H9 (cell line): ENCODE results near the gene MT3. TPM values are rescaled to one million over a fixed set of nuclear protein-coding genes. Genes with fewer than 3 reads are reported as not detected.

Experiments
- DNase-seq: peaks from one replicate; pipeline ENCODE4 v3.0.0-alpha.2; 2017
- H2AFZ ChIP-seq: one replicate; pipeline ENCODE4 v1.6.1; 2013; ENCODE audit warnings: mild to moderate bottlenecking, low read length, control low read depth, moderate library complexity
- H2AK5ac ChIP-seq: 2 replicates; pipeline ENCODE4 v1.6.1; 2013; ENCODE audit warnings: low read length, control low read depth, mixed read lengths; ENCODE audit not compliant: insufficient read length
- H2BK120ac ChIP-seq: one replicate; pipeline ENCODE4 v1.6.1; 2013; ENCODE audit warnings: low read depth, mild to moderate bottlenecking, low read length, control low read depth, inconsistent platforms; ENCODE audit not compliant: poor library complexity, severe bottlenecking
- H2BK12ac ChIP-seq: 2 replicates; pipeline ENCODE4 v1.6.1; 2013; ENCODE audit warnings: low read length, control low read depth, mixed read lengths, low read depth; ENCODE audit not compliant: insufficient read length
- H2BK15ac ChIP-seq: 2 replicates; pipeline ENCODE4 v1.6.1; 2013; ENCODE audit warnings: low read depth, low read length, control low read depth
- H2BK20ac ChIP-seq: one replicate; pipeline ENCODE4 v1.6.1; 2013; ENCODE audit warnings: low read depth, mild to moderate bottlenecking, low read length, control low read depth, inconsistent platforms; ENCODE audit not compliant: poor library complexity, severe bottlenecking
- H2BK5ac ChIP-seq: 2 replicates; pipeline ENCODE4 v1.6.1; 2013; ENCODE audit warnings: low read length, control low read depth, mixed read lengths; ENCODE audit not compliant: insufficient read length
- H3K14ac ChIP-seq: 2 replicates; pipeline ENCODE4 v1.6.1; 2013; ENCODE audit warnings: low read length, control low read depth; ENCODE audit not compliant: insufficient read depth
- H3K18ac ChIP-seq: 2 replicates; pipeline ENCODE4 v1.6.1; 2013; ENCODE audit warnings: low read depth, mild to moderate bottlenecking, mixed read lengths, low read length, control low read depth; ENCODE audit not compliant: insufficient read length
- H3K23ac ChIP-seq: 2 replicates; pipeline ENCODE4 v1.6.1; 2013; ENCODE audit warnings: low read length, control low read depth, mixed read lengths, low read depth; ENCODE audit not compliant: insufficient read length
- H3K23me2 ChIP-seq: 2 replicates; pipeline ENCODE4 v1.6.1; 2013; ENCODE audit warnings: low read depth, mild to moderate bottlenecking, mixed read lengths, low read length, control low read depth; ENCODE audit not compliant: insufficient read length, poor library complexity, severe bottlenecking
- H3K27ac ChIP-seq: 2 replicates; pipeline ENCODE4 v1.5.1; 2013; ENCODE audit warnings: low read length, control low read depth, mixed read lengths, low read depth; ENCODE audit not compliant: insufficient read length
- H3K27me3 ChIP-seq: 2 replicates; pipeline ENCODE4 v1.6.1; 2013; ENCODE audit warnings: low read length, control low read depth, inconsistent platforms; ENCODE audit not compliant: insufficient read depth
- H3K4ac ChIP-seq: 2 replicates; pipeline ENCODE4 v1.6.1; 2013; ENCODE audit warnings: low read depth, mild to moderate bottlenecking, control low read depth, inconsistent platforms, low read length, moderate library complexity
- H3K4me1 ChIP-seq: 2 replicates; pipeline ENCODE4 v1.6.1; 2013; ENCODE audit warnings: low read length, control low read depth, inconsistent platforms; ENCODE audit not compliant: insufficient read depth
- H3K4me2 ChIP-seq: 2 replicates; pipeline ENCODE4 v1.6.1; 2013; ENCODE audit warnings: low read length, control low read depth, mixed read lengths; ENCODE audit not compliant: insufficient read length, insufficient read depth
- H3K56ac ChIP-seq: 2 replicates; pipeline ENCODE4 v1.6.1; 2013; ENCODE audit warnings: low read depth, mild to moderate bottlenecking, mixed read lengths, low read length, control low read depth; ENCODE audit not compliant: insufficient read length
- H3K79me1 ChIP-seq: 2 replicates; pipeline ENCODE4 v1.6.1; 2013; ENCODE audit warnings: low read depth, mild to moderate bottlenecking, moderate library complexity, low read length, control low read depth, inconsistent platforms; ENCODE audit not compliant: insufficient read depth, poor library complexity, severe bottlenecking
- H3K79me2 ChIP-seq: 2 replicates; pipeline ENCODE4 v1.6.1; 2013; ENCODE audit warnings: low read length, control low read depth, inconsistent platforms; ENCODE audit not compliant: insufficient read depth
- H3K9ac ChIP-seq: 2 replicates; pipeline ENCODE4 v1.6.1; 2013; ENCODE audit warnings: low read length, control low read depth, mixed read lengths; ENCODE audit not compliant: insufficient read length; ENCODE audit errors: extremely low read depth
- H3K9me3 ChIP-seq: one replicate; pipeline ENCODE4 v1.6.1; 2013; ENCODE audit warnings: low read depth, low read length, inconsistent platforms; ENCODE audit not compliant: control insufficient read depth
- H3T11ph ChIP-seq: one replicate; pipeline ENCODE4 v1.6.1; 2013; ENCODE audit warnings: mild to moderate bottlenecking, low read length, control low read depth, inconsistent platforms
- H4K20me1 ChIP-seq: one replicate; pipeline ENCODE4 v1.6.1; 2013; ENCODE audit not compliant: control insufficient read depth, insufficient read length, insufficient read depth
- H4K5ac ChIP-seq: 2 replicates; pipeline ENCODE4 v1.6.1; 2013; ENCODE audit warnings: low read depth, mild to moderate bottlenecking, mixed read lengths, low read length, control low read depth; ENCODE audit not compliant: insufficient read length
- H4K8ac ChIP-seq: replicated peaks from 2 replicates; pipeline ENCODE4 v1.6.1; 2013; ENCODE audit warnings: low read length, control low read depth, mixed read lengths, low read depth; ENCODE audit not compliant: insufficient read length
- H4K91ac ChIP-seq: 2 replicates; pipeline ENCODE4 v1.6.1; 2013; ENCODE audit warnings: low read depth, mild to moderate bottlenecking, moderate library complexity, mixed read lengths, low read length, control low read depth; ENCODE audit not compliant: insufficient read length
- H3K27ac Mint-ChIP-seq, 3 experiments: 2 replicates in 2 of 3; 3 replicates in 1 of 3; pipeline ENCODE4 v1.8.0; 2020 to 2021; ENCODE audit warnings: mixed read lengths in 3 of 3, mild to moderate bottlenecking in 1 of 3, moderate library complexity in 1 of 3
- H3K27me3 Mint-ChIP-seq: 2 replicates; pipeline ENCODE4 v1.8.0; 2021; ENCODE audit warnings: low read depth, mild to moderate bottlenecking, moderate library complexity, mixed read lengths
- H3K36me3 Mint-ChIP-seq, 3 experiments: 2 replicates in 2 of 3; 3 replicates in 1 of 3; pipeline ENCODE4 v1.8.0; 2020 to 2021; ENCODE audit warnings: low read depth in 3 of 3, mixed read lengths in 3 of 3; ENCODE audit not compliant: insufficient read depth in 1 of 3
- H3K4me1 Mint-ChIP-seq, 2 experiments: 2 replicates each; pipeline ENCODE4 v1.8.0; 2020; ENCODE audit warnings: mixed read lengths in 2 of 2
- H3K4me3 Mint-ChIP-seq, 2 experiments: 2 replicates in 1 of 2; 3 replicates in 1 of 2; pipeline ENCODE4 v1.8.0; 2020 to 2021; ENCODE audit warnings: mild to moderate bottlenecking in 2 of 2, mixed read lengths in 2 of 2, moderate library complexity in 1 of 2
- H3K9me3 Mint-ChIP-seq, 2 experiments: 2 replicates in 1 of 2; 3 replicates in 1 of 2; pipeline ENCODE4 v1.8.0; 2020; ENCODE audit warnings: mild to moderate bottlenecking in 2 of 2, mixed read lengths in 2 of 2, moderate library complexity in 1 of 2
- CTCF ChIP-seq: fragments of 200-600 bp; sonication (generic); conservative IDR thresholded peaks from 3 replicates; pipeline ENCODE4 v1.8.0; 2021; ENCODE audit warnings: antibody characterized with exemption, mild to moderate bottlenecking
- WGBS: extraction: QIAGEN DNeasy Blood & Tissue Kit; methylation state at CpG from one replicate; pipeline ENCODE4 v1.1.7; 2013; ENCODE audit warnings: missing lambda C conversion rate, low lambda C conversion rate, mixed read lengths; ENCODE audit not compliant: insufficient read length; ENCODE audit errors: extremely low coverage; 5-methylcytosine and 5-hydroxymethylcytosine counted together
- total RNA-seq: library from RNA; stranded (reverse); gene quantifications from 2 replicates; pipeline ENCODE4 v1.2.1, GENCODE V29; 2021

Gene MT3
- total RNA-seq, 1 experiment from 2014 or later: not detected

GRCh38 chr16:56574625-56575024, 14.7 kb upstream of the MT3 start:
- H3K14ac ChIP-seq: no peak overlapping the region
- Mint-ChIP-seq H3K27me3 (peaks cover 2% of the 10 kb centered on the region), H3K4me1 (no peaks in the 10 kb centered on the region), H3K9me3 (peaks cover 4 to 5% of the 10 kb centered on the region in 2 experiments; a peak in 3 of 5 replicates), H3K36me3 (no peaks in the 10 kb centered on the region), H3K27ac (no peak overlapping the region), H3K4me3 (no peak overlapping the region)
- H2BK12ac ChIP-seq: no peak overlapping the region
- no peak overlapping the region for H3K9ac ChIP-seq
- no peak overlapping the region for H4K91ac ChIP-seq
- H3T11ph ChIP-seq: no peak overlapping the region
- no peaks in the 10 kb centered on the region for H3K27me3 ChIP-seq
- H4K8ac ChIP-seq: no peak overlapping the region
- no peaks in the 10 kb centered on the region for H3K79me2 ChIP-seq
- no CpG with 5 or more reads among the region's 1 CpG for WGBS
- H3K4me1 ChIP-seq: no peaks in the 10 kb centered on the region
- H3K23ac ChIP-seq: no peak overlapping the region
- no peak overlapping the region for H4K5ac ChIP-seq
- no peak overlapping the region for H3K18ac ChIP-seq
- no peak overlapping the region for H2BK120ac ChIP-seq
- H4K20me1 ChIP-seq: no peaks in the 10 kb centered on the region
- no peak overlapping the region for H2BK5ac ChIP-seq
- H2BK20ac ChIP-seq: no peak overlapping the region
- DNase-seq: no peak
- H2AK5ac ChIP-seq: no peak overlapping the region
- no peak overlapping the region for H3K4ac ChIP-seq
- H3K56ac ChIP-seq: no peak overlapping the region
- H3K23me2 ChIP-seq: no peaks in the 10 kb centered on the region
- H3K9me3 ChIP-seq: no peaks in the 10 kb centered on the region
- no peak for TF ChIP-seq CTCF
- no peak overlapping the region for H2BK15ac ChIP-seq
- H2AFZ ChIP-seq: no peak overlapping the region
- no peak overlapping the region for H3K27ac ChIP-seq
- no peak overlapping the region for H3K4me2 ChIP-seq
- no peaks in the 10 kb centered on the region for H3K79me1 ChIP-seq
